Esophagus muscularis mucosa (tissue), 4 donors: ENCODE data around the gene PGAM1. TPM values are rescaled to one million over a fixed set of nuclear protein-coding genes. Genes with fewer than 3 reads are reported as not detected.

Source experiments
- DNase-seq: peaks from one replicate; pipeline ENCODE4 v3.0.0-alpha.2; 2017; ENCODE audit errors: extremely low spot score
- H3K27ac ChIP-seq, 4 donors: fragments of 200-600 bp; sonication (generic); replicated peaks in 1 of 4; 1 replicate in 3 of 4; 2 replicates in 1 of 4; pipeline ENCODE4 v1.5.1; 2016 to 2019; ENCODE audit warnings: mild to moderate bottlenecking in 1 of 4
- H3K27me3 ChIP-seq, 4 donors: fragments of 200-600 bp; sonication (generic); one replicate each; pipeline versions ENCODE4 v1.5.1 to v1.6.0; 2016 to 2019
- H3K36me3 ChIP-seq, 4 donors: fragments of 200-600 bp; sonication (generic); one replicate each; pipeline ENCODE4 v1.5.1; 2016 to 2019
- H3K4me1 ChIP-seq, 4 donors: fragments of 200-600 bp; sonication (generic); one replicate each; pipeline ENCODE4 v1.5.1; 2016 to 2019
- H3K4me3 ChIP-seq, 4 donors: fragments of 200-600 bp; sonication (generic); 1 replicate in 2 of 4; 2 replicates in 2 of 4; pipeline ENCODE4 v1.5.1; 2016 to 2019; ENCODE audit warnings: mild to moderate bottlenecking in 4 of 4, moderate library complexity in 1 of 4
- H3K9me3 ChIP-seq, 4 donors: fragments of 200-600 bp; sonication (generic); 1 replicate in 3 of 4; 2 replicates in 1 of 4; pipeline ENCODE4 v1.5.1; 2016 to 2019
- EP300 ChIP-seq: sonication (generic); formaldehyde crosslinking; IDR thresholded peaks from one replicate; pipeline ENCODE4 v1.6.1; 2017; ENCODE audit warnings: antibody characterized with exemption
- POLR2A ChIP-seq: fragments of 450-650 bp; IDR thresholded peaks from one replicate; pipeline ENCODE4 v1.6.1; 2017; ENCODE audit warnings: antibody characterized with exemption, moderate library complexity, mild to moderate bottlenecking, low read depth
- POLR2AphosphoS5 ChIP-seq, 2 donors: sonication (generic); formaldehyde crosslinking; IDR thresholded peaks; one replicate each; pipeline ENCODE4 v1.6.1; 2017; ENCODE audit warnings: antibody characterized with exemption in 2 of 2
- WGBS: methylation state at CpG from one replicate; pipeline ENCODE4 v1.1.5; 2018; 5-methylcytosine and 5-hydroxymethylcytosine counted together
- intact Hi-C: fragments of 100-400 bp; cut with DNase I; formaldehyde crosslinking; loops from one replicate; pipeline ENCODE4 v1.15.1; 2023
- total RNA-seq, 4 donors: library from RNA; depleted of rRNA; stranded (reverse); fragments of >200 nt; gene quantifications; one replicate each; pipeline versions ENCODE4 v1.1.0 to v1.2.1, GENCODE V29; 2016
- TF ChIP-seq, protein P1 (sequence below), 3 experiments: fragments of 200-600 bp in 2 of 3; fragments of 450-650 bp in 1 of 3; sonication (generic) in 2 of 3; IDR thresholded peaks; one replicate each; pipeline ENCODE4 v1.5.1; 2017 to 2019; ENCODE audit warnings: antibody characterized with exemption in 3 of 3, mild to moderate bottlenecking in 2 of 3, moderate library complexity in 1 of 3

PGAM1 gene
- total RNA-seq, 4 donors from 2014 or later, result 282 to 381 (median 321) TPM

GRCh38 chr10:97407211-97407951 lies 18.6 kb upstream of the PGAM1 start:
- peak overlapping the region in 1 of 4 donors; percentile 6 for H3K27ac ChIP-seq
- TF ChIP-seq, protein P1, sequence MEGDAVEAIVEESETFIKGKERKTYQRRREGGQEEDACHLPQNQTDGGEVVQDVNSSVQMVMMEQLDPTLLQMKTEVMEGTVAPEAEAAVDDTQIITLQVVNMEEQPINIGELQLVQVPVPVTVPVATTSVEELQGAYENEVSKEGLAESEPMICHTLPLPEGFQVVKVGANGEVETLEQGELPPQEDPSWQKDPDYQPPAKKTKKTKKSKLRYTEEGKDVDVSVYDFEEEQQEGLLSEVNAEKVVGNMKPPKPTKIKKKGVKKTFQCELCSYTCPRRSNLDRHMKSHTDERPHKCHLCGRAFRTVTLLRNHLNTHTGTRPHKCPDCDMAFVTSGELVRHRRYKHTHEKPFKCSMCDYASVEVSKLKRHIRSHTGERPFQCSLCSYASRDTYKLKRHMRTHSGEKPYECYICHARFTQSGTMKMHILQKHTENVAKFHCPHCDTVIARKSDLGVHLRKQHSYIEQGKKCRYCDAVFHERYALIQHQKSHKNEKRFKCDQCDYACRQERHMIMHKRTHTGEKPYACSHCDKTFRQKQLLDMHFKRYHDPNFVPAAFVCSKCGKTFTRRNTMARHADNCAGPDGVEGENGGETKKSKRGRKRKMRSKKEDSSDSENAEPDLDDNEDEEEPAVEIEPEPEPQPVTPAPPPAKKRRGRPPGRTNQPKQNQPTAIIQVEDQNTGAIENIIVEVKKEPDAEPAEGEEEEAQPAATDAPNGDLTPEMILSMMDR (IDR thresholded peaks at IDR 0.05), result peak; percentile 81 to 84 (median 83)
- TF ChIP-seq POLR2AphosphoS5 (IDR thresholded peaks at IDR 0.05) (peak in 1 of 2 donors; percentile 19), POLR2A (no peak), EP300 (no peak)

GRCh38 chr10:97407952-97408248 lies 18.1 kb upstream of the PGAM1 start:
- intact Hi-C loops, result no loop called here

More at GRCh38 chr10:97407211-97407951, 18.6 kb upstream of the PGAM1 start:
- no peaks in the 10 kb centered on the region for H3K27me3 ChIP-seq
- peaks cover 4 to 14% (median 11%) of the 10 kb centered on the region in 4 donors for H3K4me1 ChIP-seq
- peak overlapping the region in 3 of 4 donors; percentile 15 to 32 (median 16) for H3K4me3 ChIP-seq
- H3K36me3 ChIP-seq, result no peaks in the 10 kb centered on the region
- no peaks in the 10 kb centered on the region for H3K9me3 ChIP-seq
- WGBS, result 5% methylated on average over 9 of the region's 10 CpGs
- DNase-seq, result no peak
- intact Hi-C loops, result no loop called here

DNA sequence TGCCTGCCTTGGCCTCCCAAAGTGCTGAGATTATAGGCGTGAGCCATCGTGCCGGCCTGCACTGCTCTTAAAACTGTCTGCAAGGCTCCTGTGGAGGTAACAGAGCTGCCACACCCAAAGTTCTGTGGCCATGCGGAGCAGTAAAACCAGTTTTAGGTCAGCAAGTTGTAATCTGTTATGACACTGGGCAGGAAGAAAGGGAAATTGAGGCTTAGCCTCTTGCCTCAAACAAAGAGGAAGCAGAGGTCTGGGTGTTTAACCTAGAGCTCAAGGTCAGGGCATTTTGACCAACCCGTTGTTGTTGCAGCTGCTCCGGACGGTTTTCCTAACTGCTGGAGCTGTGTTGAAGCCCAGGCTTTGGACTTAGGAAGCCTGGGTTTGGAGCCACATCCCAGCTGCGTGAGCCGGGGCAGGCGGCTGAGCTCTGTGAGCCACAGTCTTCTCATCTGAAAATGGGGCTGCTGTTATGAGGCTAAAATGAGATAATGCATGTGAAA lies 17.4 kb upstream of the PGAM1 start:
- H3K4me1 ChIP-seq, result peaks cover 4 to 14% (median 11%) of the 10 kb centered on the region in 4 donors
- H3K9me3 ChIP-seq, result no peaks in the 10 kb centered on the region
- no peaks in the 10 kb centered on the region for H3K36me3 ChIP-seq
- H3K27me3 ChIP-seq, result no peaks in the 10 kb centered on the region
- TF ChIP-seq POLR2AphosphoS5 (IDR thresholded peaks at IDR 0.05) (no peak), EP300 (no peak), POLR2A (no peak)
- TF ChIP-seq, protein P1 (IDR thresholded peaks at IDR 0.05), result no peak
- H3K4me3 ChIP-seq, result no peak overlapping the region
- intact Hi-C loops, result no loop called here
- no peak for DNase-seq
- 73% methylated on average over 7 of the region's 10 CpGs for whole genome bisulfite sequencing
- no peak overlapping the region for H3K27ac ChIP-seq

More at GRCh38 chr10:97407952-97408248, 18.1 kb upstream of the PGAM1 start:
- Histone ChIP-seq H3K27me3 (no peaks in the 10 kb centered on the region), H3K4me1 (peaks cover 4 to 14% (median 11%) of the 10 kb centered on the region in 4 donors), H3K9me3 (no peaks in the 10 kb centered on the region), H3K4me3 (no peak overlapping the region), H3K36me3 (no peaks in the 10 kb centered on the region), H3K27ac (no peak overlapping the region)
- 83% methylated on average over 2 of the region's 2 CpGs for WGBS
- DNase-seq, result no peak
- TF ChIP-seq, protein P1 (IDR thresholded peaks at IDR 0.05), result no peak
- TF ChIP-seq POLR2A, result no peak
- no peak for TF ChIP-seq EP300
- no peak for TF ChIP-seq POLR2AphosphoS5 (IDR thresholded peaks at IDR 0.05)

DNA sequence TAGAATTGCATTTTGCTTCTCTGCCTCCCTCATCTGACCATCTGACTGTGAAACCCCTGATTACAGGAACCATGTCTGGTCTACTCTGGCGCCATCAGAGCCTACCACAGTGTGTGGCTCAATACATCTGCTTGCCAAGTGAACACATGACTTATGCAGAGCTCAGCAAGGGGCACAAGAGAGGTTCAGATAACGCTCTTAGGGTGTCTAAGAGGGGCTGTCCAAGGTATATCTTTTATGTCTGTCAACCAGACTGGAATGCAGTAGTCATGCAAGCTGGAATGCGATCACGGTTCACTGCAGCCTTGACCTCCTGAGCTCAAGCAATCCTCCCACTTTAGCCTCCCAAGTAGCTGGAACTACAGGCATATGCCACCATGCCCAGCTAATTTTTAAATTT lies 14.6 kb upstream of the PGAM1 start:
- Histone ChIP-seq H3K4me3 (no peak overlapping the region), H3K4me1 (peaks cover 4 to 13% (median 11%) of the 10 kb centered on the region in 4 donors), H3K9me3 (no peaks in the 10 kb centered on the region), H3K27ac (no peak overlapping the region), H3K36me3 (no peaks in the 10 kb centered on the region), H3K27me3 (no peaks in the 10 kb centered on the region)
- DNase-seq, result no peak
- intact Hi-C loops, result no loop called here
- 79% methylated on average over 4 of the region's 4 CpGs for WGBS
- TF ChIP-seq POLR2A (no peak), EP300 (no peak), POLR2AphosphoS5 (IDR thresholded peaks at IDR 0.05) (no peak)
- TF ChIP-seq, protein P1 (IDR thresholded peaks at IDR 0.05), result no peak
